ENCODE data around the gene TSPAN5. TPM values are rescaled to one million over a fixed set of nuclear protein-coding genes. Genes with fewer than 3 reads are reported as not detected.

Gene TSPAN5
- polyA plus RNA-seq, 1 donor from 2014 or later: 18.8 TPM

DNA sequence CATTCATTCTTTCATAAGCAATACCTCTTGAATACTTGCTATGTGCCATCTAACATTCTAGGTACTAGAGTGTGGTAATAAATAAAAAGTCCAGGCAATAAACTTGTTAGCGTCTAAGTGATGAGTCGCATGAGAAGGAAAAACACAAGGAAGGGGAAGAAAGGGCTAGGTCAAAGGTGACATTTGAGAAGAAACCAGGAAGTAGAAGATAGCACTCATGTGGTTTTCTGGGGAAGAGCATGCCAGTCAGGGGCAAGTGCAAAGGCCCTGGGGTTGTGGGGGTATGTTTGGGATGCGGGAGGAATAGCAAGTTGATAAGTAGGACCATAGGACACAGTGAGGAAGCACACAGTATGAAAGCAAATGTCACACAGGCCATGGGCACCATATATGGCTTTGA, 157.0 kb downstream of the TSPAN5 start:
- Histone ChIP-seq H3K27ac (ENCODE audit: low read length) (no peak overlapping the region), H4K20me1 (ENCODE audit: insufficient read depth) (no peaks in the 10 kb centered on the region), H3K4me2 (ENCODE audit: low read length) (no peak overlapping the region), H3K9me3 (ENCODE audit: low read length) (no peaks in the 10 kb centered on the region), H3K9me2 (ENCODE audit: insufficient read depth, low read length) (no peaks in the 10 kb centered on the region), H3F3A (ENCODE audit: insufficient read depth, low read length, poor library complexity, severe bottlenecking) (no peaks in the 10 kb centered on the region), H3K9ac (ENCODE audit: low read length) (no peak overlapping the region), H3K36me3 (ENCODE audit: insufficient read depth, low read length) (peaks cover 6% of the 10 kb centered on the region), H3K4me3 (ENCODE audit: low read length) (no peak overlapping the region), H2AFZ (ENCODE audit: low read depth, low read length) (no peak overlapping the region), H3K79me2 (replicated peaks; ENCODE audit: insufficient read depth, low read length) (no peaks in the 10 kb centered on the region), H3K27me3 (ENCODE audit: insufficient read depth, low read depth, low read length) (no peaks in the 10 kb centered on the region)
- no peak for TF ChIP-seq RAD21 (conservative IDR thresholded peaks at IDR 0.05)
- no peak for TF ChIP-seq EZH2 (IDR thresholded peaks at IDR 0.05; ENCODE audit: borderline replicate concordance, insufficient read depth, low read length, poor library complexity, severe bottlenecking)
- no peak for TF ChIP-seq MXI1 (conservative IDR thresholded peaks at IDR 0.05; ENCODE audit: poor library complexity, severe bottlenecking)
- TF ChIP-seq, protein P1, sequence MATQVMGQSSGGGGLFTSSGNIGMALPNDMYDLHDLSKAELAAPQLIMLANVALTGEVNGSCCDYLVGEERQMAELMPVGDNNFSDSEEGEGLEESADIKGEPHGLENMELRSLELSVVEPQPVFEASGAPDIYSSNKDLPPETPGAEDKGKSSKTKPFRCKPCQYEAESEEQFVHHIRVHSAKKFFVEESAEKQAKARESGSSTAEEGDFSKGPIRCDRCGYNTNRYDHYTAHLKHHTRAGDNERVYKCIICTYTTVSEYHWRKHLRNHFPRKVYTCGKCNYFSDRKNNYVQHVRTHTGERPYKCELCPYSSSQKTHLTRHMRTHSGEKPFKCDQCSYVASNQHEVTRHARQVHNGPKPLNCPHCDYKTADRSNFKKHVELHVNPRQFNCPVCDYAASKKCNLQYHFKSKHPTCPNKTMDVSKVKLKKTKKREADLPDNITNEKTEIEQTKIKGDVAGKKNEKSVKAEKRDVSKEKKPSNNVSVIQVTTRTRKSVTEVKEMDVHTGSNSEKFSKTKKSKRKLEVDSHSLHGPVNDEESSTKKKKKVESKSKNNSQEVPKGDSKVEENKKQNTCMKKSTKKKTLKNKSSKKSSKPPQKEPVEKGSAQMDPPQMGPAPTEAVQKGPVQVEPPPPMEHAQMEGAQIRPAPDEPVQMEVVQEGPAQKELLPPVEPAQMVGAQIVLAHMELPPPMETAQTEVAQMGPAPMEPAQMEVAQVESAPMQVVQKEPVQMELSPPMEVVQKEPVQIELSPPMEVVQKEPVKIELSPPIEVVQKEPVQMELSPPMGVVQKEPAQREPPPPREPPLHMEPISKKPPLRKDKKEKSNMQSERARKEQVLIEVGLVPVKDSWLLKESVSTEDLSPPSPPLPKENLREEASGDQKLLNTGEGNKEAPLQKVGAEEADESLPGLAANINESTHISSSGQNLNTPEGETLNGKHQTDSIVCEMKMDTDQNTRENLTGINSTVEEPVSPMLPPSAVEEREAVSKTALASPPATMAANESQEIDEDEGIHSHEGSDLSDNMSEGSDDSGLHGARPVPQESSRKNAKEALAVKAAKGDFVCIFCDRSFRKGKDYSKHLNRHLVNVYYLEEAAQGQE (IDR thresholded peaks at IDR 0.05; ENCODE audit: borderline replicate concordance): no peak
- TF ChIP-seq SMC3 (conservative IDR thresholded peaks at IDR 0.05; ENCODE audit: poor library complexity): no peak
- TF ChIP-seq, protein P2, sequence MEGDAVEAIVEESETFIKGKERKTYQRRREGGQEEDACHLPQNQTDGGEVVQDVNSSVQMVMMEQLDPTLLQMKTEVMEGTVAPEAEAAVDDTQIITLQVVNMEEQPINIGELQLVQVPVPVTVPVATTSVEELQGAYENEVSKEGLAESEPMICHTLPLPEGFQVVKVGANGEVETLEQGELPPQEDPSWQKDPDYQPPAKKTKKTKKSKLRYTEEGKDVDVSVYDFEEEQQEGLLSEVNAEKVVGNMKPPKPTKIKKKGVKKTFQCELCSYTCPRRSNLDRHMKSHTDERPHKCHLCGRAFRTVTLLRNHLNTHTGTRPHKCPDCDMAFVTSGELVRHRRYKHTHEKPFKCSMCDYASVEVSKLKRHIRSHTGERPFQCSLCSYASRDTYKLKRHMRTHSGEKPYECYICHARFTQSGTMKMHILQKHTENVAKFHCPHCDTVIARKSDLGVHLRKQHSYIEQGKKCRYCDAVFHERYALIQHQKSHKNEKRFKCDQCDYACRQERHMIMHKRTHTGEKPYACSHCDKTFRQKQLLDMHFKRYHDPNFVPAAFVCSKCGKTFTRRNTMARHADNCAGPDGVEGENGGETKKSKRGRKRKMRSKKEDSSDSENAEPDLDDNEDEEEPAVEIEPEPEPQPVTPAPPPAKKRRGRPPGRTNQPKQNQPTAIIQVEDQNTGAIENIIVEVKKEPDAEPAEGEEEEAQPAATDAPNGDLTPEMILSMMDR (IDR thresholded peaks at IDR 0.05; ENCODE audit: poor library complexity, severe bottlenecking): no peak
- no peak for TF ChIP-seq POLR2AphosphoS5 (IDR thresholded peaks at IDR 0.05)
- TF ChIP-seq TAF1 (IDR thresholded peaks at IDR 0.05; ENCODE audit: low read depth): no peak
- no peak for TF ChIP-seq EP300 (conservative IDR thresholded peaks at IDR 0.05; ENCODE audit: poor library complexity, severe bottlenecking)

DNA sequence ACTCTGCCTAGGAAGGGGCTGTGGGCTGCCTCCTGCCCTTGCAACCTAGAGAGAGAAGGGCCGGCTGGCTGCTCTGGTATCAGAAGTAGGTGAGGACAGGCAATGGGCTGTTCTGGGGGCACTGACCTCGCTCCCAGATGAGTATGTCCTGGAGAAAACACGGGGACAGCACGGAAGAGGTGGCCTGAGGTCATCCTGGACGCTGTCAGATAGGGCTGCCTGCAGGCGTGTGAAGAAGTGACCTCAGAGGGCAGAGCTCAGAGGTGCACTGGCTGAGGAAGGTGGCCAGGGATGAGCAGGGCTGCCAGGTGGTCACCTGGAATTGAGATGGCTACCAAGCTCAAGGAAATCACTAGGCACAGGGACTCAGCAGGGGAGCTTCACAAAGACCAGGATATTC, 159.6 kb downstream of the TSPAN5 start:
- no peaks in the 10 kb centered on the region for H3K9me3 ChIP-seq (ENCODE audit: low read length)
- H3K9me2 ChIP-seq (ENCODE audit: insufficient read depth, low read length): no peaks in the 10 kb centered on the region
- no peak overlapping the region for H3K27ac ChIP-seq (ENCODE audit: low read length)
- no peak overlapping the region for H3K9ac ChIP-seq (ENCODE audit: low read length)
- no peaks in the 10 kb centered on the region for H4K20me1 ChIP-seq (ENCODE audit: insufficient read depth)
- no peak overlapping the region for H3K4me3 ChIP-seq (ENCODE audit: low read length)
- no peaks in the 10 kb centered on the region for H3F3A ChIP-seq (ENCODE audit: insufficient read depth, low read length, poor library complexity, severe bottlenecking)
- no peaks in the 10 kb centered on the region for H3K79me2 ChIP-seq (replicated peaks; ENCODE audit: insufficient read depth, low read length)
- H2AFZ ChIP-seq (ENCODE audit: low read depth, low read length): no peak overlapping the region
- no peak overlapping the region for H3K4me2 ChIP-seq (ENCODE audit: low read length)
- H3K36me3 ChIP-seq (ENCODE audit: insufficient read depth, low read length): peaks cover 6% of the 10 kb centered on the region
- no peak for TF ChIP-seq EZH2 (IDR thresholded peaks at IDR 0.05; ENCODE audit: borderline replicate concordance, insufficient read depth, low read length, poor library complexity, severe bottlenecking)
- TF ChIP-seq, protein P2 (IDR thresholded peaks at IDR 0.05; ENCODE audit: poor library complexity, severe bottlenecking): no peak
- TF ChIP-seq RAD21 (conservative IDR thresholded peaks at IDR 0.05): no peak
- TF ChIP-seq TAF1 (IDR thresholded peaks at IDR 0.05; ENCODE audit: low read depth): no peak
- no peak for TF ChIP-seq POLR2AphosphoS5 (IDR thresholded peaks at IDR 0.05)
- H3K27me3 ChIP-seq (ENCODE audit: insufficient read depth, low read depth, low read length): no peaks in the 10 kb centered on the region

Measured in neural cell (in vitro differentiated cells).